GM10266 (cell line): ENCODE measurements around the gene RPUSD4.
A peak's percentile ranks its signal among the peaks of the same experiment; 100 is the strongest.
"Not testable (repeated sequence)": the region's sequence is repeated elsewhere in the genome, so short reads cannot be mapped to it uniquely, and the experiment has no call there.

ENCODE experiments used
- DNase-seq: peaks from one replicate; pipeline ENCODE4 v3.0.0; 2012; ENCODE audit errors: extremely low spot score
- TF ChIP-seq, protein P1 (sequence below): IDR thresholded peaks from 2 replicates; pipeline ENCODE4 v1.5.1; 2012; ENCODE audit warnings: mild to moderate bottlenecking, low read depth; ENCODE audit not compliant: control insufficient read depth, insufficient read depth; ENCODE audit errors: missing control alignments

RPUSD4 gene, protein sequence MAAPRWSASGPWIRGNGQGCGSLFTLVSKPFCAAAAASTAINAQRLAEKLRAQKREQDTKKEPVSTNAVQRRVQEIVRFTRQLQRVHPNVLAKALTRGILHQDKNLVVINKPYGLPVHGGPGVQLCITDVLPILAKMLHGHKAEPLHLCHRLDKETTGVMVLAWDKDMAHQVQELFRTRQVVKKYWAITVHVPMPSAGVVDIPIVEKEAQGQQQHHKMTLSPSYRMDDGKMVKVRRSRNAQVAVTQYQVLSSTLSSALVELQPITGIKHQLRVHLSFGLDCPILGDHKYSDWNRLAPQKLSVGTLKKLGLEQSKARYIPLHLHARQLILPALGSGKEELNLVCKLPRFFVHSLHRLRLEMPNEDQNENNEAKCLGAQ

DNA sequence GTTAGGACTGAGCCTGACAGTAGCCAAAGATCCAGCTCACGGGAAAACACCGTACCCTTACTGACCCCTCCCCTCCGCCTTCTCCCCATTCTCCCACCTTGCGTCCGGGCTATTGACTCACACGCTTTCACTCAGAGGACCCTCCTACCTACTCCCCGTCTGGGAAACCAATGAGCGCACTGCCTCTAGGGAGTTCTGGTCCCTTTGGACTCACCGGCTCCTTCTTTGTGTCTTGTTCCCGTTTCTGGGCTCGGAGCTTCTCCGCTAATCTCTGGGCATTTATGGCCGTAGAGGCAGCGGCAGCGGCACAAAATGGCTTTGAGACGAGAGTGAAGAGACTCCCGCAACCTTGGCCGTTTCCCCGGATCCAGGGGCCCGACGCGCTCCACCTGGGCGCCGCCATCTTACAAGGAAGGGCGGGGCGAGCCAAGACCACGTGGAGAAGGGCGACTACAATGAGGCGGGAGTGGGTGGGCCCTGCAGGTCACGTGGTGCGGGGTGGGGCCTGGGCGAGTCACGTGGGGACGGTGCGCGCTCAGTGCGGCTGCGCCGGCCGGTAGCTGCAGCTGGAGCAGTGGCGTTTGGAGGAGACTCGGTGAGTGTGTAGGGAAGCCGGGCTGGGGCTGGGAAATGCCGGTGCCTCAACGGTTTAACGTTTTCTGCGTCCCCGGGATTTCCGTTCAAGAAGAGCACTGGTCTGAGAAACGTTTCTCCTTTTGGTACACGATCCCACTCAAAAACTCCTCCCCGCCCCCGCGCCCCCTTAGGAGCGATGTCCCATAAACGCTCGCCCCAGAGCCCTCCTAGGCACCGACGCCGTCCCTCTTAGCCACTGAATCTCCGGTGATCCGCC lies at the start of gene RPUSD4, which contains the start of gene FAM118B:
RPUSD4 (minus strand) TSS at position 415 of the 853 bp plus-strand sequence; CDS start at position 403, 12 bp downstream.
FAM118B (plus strand) TSS at position 547 of the 853 bp plus-strand sequence. CDS start 23,220 bp downstream, outside the sequence.
- TF ChIP-seq, protein P1, sequence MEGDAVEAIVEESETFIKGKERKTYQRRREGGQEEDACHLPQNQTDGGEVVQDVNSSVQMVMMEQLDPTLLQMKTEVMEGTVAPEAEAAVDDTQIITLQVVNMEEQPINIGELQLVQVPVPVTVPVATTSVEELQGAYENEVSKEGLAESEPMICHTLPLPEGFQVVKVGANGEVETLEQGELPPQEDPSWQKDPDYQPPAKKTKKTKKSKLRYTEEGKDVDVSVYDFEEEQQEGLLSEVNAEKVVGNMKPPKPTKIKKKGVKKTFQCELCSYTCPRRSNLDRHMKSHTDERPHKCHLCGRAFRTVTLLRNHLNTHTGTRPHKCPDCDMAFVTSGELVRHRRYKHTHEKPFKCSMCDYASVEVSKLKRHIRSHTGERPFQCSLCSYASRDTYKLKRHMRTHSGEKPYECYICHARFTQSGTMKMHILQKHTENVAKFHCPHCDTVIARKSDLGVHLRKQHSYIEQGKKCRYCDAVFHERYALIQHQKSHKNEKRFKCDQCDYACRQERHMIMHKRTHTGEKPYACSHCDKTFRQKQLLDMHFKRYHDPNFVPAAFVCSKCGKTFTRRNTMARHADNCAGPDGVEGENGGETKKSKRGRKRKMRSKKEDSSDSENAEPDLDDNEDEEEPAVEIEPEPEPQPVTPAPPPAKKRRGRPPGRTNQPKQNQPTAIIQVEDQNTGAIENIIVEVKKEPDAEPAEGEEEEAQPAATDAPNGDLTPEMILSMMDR = no peak
- DNase-seq = peak; percentile 94

DNA sequence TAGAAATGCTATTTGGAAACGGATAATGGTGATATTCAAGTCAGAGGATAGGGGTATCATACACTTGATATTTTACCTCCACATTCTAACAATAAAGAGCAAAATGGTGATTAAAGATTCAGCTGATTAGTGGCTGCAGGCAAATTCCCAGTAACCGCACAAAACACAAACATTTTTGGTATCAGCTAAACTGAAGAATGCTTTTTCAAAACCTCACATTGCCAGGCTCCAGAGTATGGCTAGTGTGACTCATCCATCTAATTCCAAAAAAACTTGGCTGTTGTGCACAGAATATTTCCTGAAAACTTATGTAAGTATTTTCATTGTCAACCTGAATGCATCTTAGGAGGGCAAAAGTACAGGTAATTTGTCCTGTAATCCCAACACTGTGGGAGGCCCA lies 46.3 kb upstream of the RPUSD4 start:
- no peak for DNase-seq
- TF ChIP-seq, protein P1 = no peak

DNA sequence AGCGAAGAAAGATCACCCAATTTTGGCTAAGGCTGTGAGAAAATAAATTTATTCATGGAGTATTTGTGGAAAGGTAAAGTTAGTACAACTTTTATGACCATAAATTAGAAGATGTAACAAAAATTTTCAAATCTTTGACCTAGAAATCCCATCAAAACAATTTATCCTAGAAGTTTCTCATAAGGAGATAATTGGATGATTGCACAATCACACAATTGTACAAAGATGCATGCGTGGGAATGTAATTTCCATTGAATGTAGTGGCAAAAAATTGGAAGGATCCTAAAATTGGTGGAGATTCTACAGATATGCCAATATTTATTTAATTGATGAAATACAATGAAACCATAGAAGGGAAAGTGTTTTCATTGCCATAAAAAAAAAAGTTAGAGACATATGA lies 45.7 kb upstream of the RPUSD4 start:
- DNase-seq = no peak
- TF ChIP-seq, protein P1 = no peak

DNA sequence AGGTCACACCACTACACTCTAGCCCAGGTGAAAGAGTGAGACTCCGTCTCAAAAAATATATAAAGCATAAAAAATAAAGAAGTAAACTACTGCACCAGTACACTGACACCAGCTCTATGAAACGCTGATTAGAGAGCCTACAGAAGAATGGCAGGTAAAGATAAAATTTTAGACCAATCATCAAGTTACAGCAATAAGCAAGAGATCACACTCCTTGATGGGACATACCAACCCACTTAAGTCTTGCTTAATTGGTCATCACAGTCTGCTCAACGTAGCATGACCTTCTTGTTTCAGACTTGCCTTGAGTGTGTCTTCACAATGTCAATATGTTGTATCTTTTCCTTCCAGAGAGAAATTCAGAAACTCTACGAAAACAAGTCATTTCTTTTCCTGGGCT lies 44.8 kb upstream of the RPUSD4 start:
- no peak for DNase-seq
- TF ChIP-seq, protein P1 = no peak

DNA sequence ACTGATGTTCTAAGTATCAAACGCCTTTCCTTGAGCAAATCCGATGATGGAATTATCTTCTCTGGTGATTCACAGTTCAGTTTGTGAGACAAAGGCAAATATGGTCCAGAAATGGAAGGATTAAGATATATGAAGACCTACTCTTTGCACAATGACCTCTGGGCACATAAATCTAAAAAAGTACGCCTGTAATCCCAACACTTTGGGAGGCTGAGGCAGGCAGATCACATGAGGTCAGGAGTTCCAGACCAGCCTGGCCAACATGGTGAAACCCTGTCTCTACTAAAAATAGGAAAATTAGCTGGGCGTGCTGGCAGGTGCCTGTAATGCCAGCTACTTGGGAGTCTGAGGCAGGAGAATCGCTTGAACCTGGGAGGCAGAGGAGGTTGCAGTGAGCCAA lies 44.1 kb upstream of the RPUSD4 start:
- not testable (repeated sequence) for DNase-seq

DNA sequence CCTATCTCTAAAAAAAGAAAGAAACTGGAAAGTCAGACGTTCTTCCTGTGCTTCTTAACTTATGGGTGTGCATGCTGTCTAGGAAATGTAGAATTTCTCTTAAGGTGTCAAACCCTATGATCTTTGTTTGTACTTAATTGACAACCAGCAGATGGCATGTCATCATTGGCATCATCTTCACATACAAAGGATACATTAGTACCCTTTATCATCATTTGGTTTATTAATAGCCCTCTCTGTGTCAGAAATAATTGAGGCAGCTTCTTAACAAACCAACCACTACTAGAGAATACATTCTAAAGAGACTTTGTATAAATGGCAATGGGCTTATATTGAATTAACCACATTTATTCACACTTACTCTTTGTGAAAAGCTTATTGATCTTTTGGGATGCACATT lies 43.4 kb upstream of the RPUSD4 start:
- DNase-seq = no peak
- TF ChIP-seq, protein P1 = no peak

DNA sequence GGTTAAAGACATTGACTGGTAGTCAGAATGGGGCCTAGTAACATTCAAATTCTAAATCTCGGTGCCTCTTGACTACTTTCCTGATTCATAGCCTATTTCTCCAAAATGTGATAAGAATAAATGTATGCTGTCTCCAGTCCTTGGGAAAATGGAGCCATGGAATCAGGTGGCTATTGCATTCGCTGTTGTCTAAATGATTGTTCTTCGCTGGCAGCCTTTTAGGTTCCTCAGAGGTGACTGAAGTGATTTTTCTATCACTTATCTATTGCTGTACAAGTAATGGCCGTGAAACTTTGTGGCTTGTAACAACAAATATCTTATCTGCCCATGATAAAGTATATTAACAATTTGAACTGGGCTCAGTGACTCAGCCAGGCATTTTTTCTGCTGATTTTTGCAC lies 41.8 kb upstream of the RPUSD4 start:
- no peak for DNase-seq
- TF ChIP-seq, protein P1 = no peak
